Activated CD8-positive, alpha-beta memory T cell treated with anti-CD3 and anti-CD28 coated beads, Interleukin-2, amount 50 U/mL, for 4 hours (primary cell): Measurements from ENCODE around the gene GPC5.
"Not testable (repeated sequence)": the region's sequence is repeated elsewhere in the genome, so short reads cannot be mapped to it uniquely, and the experiment has no call there.

Source experiments
- DNase-seq: peaks from one replicate; pipeline ENCODE4 v3.0.0-alpha.2; 2020

Gene GPC5

DNA sequence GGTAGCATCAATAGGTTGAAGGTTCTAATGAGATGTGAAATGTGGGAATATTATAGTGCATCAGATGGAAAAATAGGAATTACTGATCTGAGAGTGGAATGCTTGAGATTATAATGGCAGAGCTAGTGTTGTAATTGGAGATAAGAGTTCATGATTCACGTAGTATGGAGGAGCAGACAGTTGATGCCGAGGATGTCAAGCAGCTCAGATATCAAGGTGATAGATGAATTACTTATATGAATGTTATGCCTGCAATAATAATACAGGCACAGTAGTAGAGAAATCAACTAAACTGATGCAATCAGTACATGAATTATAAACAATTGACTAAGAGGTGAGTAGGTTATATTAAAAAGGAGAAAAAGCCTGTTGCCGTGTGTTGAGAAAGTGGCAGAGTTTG, 1035.0 kb downstream of the GPC5 start:
- DNase-seq = no peak

- DNase-seq = no peak
Measured at GRCh38 chr13:92433963-92434362, 1035.5 kb downstream of the GPC5 start.

- DNase-seq = no peak
Measured at GRCh38 chr13:92436924-92437323, 1038.5 kb downstream of the GPC5 start.

DNA sequence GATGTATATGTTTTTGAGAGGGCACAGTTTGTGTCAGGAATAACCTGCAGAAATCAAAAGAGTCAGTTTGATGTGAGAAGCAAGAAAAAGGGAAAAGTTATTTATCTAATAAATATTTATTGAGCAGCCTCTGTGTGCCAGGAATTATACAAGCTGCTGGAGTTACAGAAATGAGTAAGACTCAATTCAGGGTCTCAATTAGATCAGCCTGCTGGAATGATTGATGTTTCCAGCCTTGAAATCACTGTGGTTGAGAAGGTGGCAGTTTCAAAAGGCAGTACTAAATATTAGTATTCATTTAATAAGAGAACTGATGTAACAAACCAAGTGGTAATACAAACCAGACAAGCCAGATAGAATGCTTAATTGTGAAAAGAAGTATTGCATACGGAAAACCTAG, 1045.8 kb downstream of the GPC5 start:
- no peak for DNase-seq

DNA sequence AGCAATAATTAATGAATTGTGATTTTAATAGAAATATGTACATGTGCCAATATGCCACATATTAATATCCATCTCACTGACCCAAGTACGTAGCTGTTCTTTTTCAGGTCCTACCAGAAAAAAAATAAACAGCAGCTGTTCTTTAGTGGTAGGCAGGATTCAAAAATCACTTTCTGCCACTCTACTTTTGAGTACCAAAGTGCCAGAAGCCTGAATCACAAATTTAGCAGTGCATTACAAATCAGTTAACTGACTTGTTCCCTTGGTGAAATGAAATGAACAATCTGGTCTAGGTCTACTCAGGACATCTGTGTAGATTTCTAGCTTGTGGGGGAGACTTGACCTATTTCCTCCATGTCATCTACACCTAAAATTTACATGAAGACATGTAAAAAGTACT, 1052.6 kb downstream of the GPC5 start:
- no peak for DNase-seq

DNA sequence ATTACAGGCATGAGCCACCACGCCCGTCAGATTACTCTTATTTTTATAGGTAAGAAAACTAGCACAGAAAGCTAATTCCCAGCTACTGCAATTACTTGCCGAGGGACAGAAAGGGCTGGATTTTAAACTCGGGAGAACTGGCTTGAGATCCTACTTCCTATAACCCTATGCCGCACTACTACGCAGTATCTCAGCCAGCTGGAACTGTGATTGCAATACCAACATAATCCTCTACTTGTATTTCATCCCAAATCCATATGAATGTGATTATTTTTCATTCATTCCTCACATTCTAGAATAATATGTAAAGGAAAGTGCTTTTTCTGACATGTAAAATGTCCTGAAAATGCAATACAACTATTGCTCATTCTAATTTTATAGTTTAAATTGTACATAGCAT, 1054.4 kb downstream of the GPC5 start:
- no peak for DNase-seq

DNA sequence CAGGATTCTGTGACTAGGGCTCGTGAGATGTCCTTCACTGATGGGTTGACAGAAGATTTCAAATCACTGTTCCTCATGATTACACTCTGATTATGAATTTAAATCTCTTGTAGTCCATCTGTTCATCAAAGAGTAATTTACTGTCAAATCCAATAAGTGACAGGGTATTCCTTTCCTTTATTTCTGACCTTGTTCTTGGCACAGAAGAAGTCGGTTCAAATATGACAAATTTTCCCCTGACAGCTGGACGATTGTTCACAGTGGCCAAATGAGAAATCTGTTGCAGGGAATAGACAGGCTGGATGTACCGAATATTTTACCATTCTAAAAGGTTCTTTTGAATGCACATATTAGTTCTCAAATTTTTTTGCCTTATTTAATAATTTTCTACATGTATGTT, 1060.9 kb downstream of the GPC5 start:
- DNase-seq = no peak

DNA sequence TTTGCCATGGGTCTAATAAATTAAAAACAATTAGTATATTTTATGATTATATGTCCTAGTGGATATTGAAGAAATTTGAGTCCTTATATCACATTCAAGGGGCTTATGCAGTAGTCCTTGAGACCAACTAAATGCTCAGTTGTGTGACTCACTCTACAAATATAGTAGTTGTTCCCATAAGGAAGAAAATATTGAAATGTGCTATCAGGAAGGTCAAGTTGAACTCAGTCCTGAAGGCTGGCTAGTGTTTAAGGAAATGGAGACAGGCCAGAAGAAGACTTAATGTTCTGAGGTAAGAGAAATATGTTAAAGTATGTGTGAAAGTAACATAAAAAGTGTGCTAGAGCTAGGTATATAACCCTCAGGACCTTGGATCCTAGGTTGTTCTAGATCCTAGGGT, 1062.1 kb downstream of the GPC5 start:
- DNase-seq = no peak

DNA sequence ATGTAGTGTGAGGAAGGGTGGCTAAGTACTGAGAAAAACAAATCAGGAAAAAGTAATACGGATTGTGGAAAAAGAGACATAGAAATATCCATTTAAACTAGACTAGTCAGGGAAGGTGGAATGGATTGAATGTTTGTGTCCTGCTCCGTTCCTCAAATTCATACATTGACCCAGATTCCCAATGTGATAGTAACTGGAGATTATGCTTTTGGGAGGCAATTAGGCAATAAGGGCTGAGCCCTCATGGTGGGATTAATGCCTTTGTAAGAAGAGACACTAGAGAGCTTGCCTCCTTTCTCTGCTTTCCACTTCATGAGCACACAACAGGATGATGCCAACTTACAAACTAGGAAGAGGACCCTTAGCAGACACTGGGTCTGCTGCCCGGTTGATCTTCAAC, 1063.0 kb downstream of the GPC5 start:
- no peak for DNase-seq

- DNase-seq = no peak
Measured at GRCh38 chr13:92461831-92462230, 1063.4 kb downstream of the GPC5 start.

- no peak for DNase-seq
Measured at GRCh38 chr13:92463134-92463533, 1064.7 kb downstream of the GPC5 start.

DNA sequence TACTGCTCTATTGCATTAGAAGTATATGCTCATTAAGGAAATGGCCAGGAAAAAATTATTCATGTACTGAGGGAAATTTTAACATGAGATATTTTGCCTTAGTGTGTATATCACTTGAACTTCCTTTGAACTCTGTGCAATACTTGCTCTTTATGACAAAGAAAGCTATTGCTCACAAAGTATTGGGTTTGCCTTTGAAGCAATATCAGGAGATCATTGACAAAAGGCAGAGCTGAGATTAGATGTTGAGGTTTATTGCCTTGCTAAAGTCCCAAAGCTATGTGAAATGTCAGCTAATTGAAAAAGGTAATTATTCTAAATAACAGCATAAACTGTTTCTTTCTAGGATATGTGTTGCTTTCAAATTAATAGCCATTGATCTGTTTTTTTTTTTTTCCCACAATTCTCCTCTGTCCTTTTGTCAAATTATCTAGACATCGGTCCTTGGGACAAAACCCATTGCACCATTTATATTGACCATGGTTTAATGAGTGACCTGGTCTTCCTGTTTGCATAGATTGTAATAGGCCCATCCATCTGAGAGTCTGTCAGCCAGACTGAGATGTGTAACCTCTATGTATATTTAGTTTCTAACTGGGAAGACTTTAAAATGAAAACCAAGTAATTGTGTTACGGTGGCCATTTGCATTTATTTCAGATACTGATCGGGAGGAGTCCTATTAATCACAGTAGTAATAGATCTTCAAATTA, 1075.5 kb downstream of the GPC5 start:
- no peak for DNase-seq

DNA sequence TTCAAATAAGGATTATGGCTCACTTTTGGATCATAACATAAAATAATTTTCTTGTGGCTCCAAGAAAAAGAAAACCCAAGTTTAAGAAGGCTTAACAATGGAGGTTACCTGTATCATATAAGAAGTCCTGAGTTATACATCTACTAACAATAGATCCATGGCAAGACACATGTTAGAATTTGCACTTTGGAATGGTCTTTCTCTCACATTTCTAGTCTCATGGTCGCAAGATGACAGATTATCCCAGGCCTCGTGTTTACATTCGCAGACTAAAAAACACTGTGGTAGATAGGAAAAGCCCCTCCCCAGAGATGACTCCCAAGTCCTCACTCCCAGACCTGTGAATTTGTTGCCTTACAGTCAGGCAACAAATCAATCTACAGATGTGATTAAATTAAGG, 1082.0 kb downstream of the GPC5 start:
- DNase-seq = no peak

- not testable (repeated sequence) for DNase-seq
Measured at GRCh38 chr13:92482790-92483189, 1084.4 kb downstream of the GPC5 start.

DNA sequence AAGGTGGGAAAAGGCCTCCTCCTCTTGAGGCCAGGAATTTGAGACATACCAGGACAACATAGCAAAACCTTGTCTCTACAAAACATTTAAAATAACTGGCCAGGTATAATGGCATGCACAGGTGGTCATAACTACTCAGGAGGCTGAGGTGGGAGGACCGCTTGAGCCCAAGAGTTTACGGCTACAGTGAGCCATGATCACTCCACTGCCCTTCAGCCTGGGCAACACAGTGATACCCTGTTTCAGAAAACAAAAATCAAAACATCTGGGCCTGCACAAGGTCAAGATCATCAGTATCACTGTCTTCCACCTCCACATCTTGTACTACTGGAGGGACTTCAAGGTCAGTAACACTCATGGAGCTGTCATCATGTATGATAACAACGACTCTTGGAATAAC, 1085.5 kb downstream of the GPC5 start:
- DNase-seq = no peak

- DNase-seq = no peak
Measured at GRCh38 chr13:92487238-92487637, 1088.8 kb downstream of the GPC5 start.

DNA sequence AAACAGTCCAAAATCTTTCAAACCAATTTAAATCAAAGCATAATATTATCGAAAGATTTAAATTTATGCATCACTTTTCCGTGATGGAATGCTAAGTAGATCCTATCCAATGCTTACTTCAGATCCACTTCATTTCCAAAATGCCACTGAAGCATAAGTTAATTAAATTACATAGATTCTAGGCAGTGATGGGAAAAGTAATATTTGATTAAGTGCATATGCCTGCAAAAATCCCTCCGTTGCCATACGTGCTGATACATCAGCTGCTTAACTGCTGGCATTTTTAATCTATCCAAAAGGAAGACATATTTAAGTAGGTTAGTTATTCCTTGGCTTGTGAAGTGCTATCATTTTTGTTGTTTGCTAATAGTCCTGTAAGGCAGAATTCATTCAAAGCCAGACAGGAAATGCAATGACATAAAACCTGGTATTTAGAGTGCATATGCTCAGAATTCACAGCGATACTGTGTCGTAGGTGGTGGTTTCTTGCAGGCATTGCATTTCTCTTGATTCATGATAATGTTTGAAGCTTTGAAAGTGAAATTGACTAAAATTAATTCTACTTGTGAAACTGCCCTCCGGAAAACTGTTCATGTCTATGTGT, 1089.9 kb downstream of the GPC5 start:
- no peak for DNase-seq

DNA sequence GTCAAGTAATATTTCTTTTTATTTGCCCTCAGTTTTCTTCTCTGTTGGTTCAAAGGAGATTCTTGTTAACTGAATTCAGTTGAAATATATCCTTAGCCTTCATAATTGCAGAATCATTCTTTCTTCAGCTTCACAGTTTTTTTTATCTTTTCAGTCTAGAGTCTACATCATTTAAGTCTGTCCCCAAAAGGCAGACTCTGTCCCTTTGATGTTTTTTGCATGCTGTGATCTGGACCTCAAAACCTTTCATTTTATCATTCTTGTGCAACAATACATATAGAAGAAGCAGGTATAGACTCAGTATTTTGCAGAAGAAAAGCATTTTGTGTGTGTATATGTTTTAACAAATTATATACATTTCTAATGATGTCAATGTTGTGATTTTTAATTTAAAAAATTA, 1093.4 kb downstream of the GPC5 start:
- no peak for DNase-seq

- no peak for DNase-seq
Measured at GRCh38 chr13:92494915-92495314, 1096.5 kb downstream of the GPC5 start.

- DNase-seq = no peak
Measured at GRCh38 chr13:92500192-92500591, 1101.8 kb downstream of the GPC5 start.

DNA sequence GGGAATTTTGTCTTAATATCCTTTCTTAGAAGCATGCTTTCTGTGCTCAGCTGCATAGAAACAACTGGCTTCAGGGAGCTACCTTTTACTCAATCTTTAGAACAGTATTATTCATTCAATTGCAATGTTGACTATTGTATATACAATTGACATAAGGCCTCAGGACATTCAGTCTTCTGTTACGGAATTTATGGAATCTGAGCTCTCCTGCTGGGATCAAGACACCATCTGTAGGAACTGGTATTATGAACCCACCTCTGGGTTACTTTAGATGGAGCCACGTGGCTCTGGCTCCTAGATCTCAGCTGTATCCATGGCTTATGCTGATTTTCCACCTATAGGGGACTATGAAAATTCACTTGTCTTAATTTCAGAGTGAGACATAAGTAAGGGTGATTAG, 1112.0 kb downstream of the GPC5 start:
- no peak for DNase-seq

DNA sequence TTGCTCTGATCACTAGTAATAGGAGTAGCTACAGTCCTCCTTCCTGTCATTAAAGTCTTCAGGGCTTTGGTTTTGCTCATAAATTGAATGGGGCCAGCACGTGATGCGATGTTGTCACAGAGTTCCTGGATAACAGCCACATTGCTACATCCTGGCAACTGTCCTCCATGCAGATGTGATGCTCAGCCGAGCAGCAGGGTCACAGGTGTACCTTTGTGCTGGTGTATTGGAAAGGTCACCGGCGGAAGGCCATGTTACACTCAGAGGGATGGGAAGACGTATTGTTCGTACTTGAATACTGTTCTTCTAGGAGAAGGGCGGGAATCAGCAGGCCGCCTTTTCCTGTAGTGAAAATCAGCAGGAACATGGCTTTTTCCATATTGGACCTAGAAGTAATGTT, 1114.4 kb downstream of the GPC5 start:
- DNase-seq = no peak

DNA sequence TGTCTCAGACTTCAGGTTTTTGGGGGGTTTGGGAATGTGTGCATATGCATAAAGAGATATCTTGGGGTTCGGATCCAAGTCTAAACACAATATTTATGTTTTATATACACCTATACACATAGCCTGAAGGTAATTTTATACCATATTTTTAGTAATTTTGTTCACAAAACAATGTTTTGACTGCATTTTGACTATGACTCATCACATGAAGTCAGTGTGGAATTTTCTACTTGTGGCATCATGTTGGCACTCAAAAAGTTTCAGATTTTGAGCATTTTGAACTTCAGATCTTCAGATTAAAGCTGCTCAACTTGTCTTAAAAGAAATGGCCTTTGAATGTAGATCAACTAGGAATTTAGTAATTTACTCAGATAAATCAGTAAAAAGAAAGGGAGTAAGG, 1115.3 kb downstream of the GPC5 start:
- no peak for DNase-seq

DNA sequence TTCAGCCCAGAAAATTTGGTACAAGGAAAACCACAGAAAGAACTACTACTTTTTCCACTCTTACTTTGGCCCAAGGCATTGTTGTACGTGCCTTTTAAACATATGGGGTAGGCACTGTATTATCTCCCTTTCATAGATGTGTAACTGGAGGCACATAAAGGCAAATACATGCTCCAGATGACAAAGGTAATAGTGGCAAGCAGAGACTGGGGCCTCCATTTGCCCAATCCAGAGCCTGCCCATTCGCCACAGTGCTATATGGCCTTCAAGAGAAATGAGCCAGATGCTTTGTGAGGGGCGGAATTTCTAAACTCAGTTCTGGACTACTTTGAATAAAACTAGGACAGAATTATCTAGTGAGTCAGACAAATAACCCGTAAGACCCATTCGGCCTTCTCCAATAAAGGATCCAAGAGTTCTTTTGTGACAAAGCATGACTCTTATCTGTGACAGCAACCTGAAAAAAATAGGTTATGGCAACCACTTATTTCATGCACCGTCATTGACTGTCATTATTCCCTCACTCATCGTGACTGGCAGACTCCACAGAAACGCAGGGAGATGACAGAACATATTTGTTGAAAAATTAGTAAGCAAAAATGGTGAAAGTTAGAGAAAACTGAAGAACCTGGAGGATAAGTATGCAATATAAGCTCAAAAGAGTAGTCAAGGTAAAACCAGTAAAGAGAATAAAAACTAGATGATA, 1116.2 kb downstream of the GPC5 start:
- no peak for DNase-seq
